ENCODE measurements around the gene OCLN.
"Not testable (repeated sequence)": the region's sequence is repeated elsewhere in the genome, so short reads cannot be mapped to it uniquely, and the experiment has no call there.

The OCLN gene

GRCh38 chr5:69559908-69560330 is 67.3 kb downstream of the OCLN start, which contains the start of gene GTF2H2C:
GTF2H2C (plus strand) TSS chr5:69560191; CDS start chr5:69565133, 4,942 bp downstream.
- H3K27me3 ChIP-seq (ENCODE audit: insufficient read depth, low read length, poor library complexity); H3K4me1 ChIP-seq (ENCODE audit: insufficient read depth, low read length); H3K9me3 ChIP-seq (ENCODE audit: insufficient read depth, low read length, severe bottlenecking); H3K36me3 ChIP-seq (ENCODE audit: insufficient read depth, low read length); H4K20me1 ChIP-seq (ENCODE audit: insufficient read depth, low read length): not testable (repeated sequence)
- Histone ChIP-seq H3K4me2 (ENCODE audit: insufficient read depth, low read length) (peak within 1 kb of the TSS; percentile 75), H3K27ac (ENCODE audit: low read length) (peak within 1 kb of the TSS; percentile 67), H3K9ac (ENCODE audit: low read depth, low read length) (peak within 1 kb of the TSS; percentile 60), H3K4me3 (ENCODE audit: low read depth in 1 of 2, low read length in 2 of 2) (peak within 1 kb of the TSS; percentile 45 to 67; a peak in 3 of 4 replicates), H3K79me2 (ENCODE audit: insufficient read depth, low read length) (peaks cover 13% of the 10 kb centered on the region; the same call in 1 of the 2 replicates), H2AFZ (ENCODE audit: low read depth, low read length) (peak within 1 kb of the TSS; percentile 86)
- DNase-seq, result peak; percentile 83
- peak; percentile 46 for TF ChIP-seq CTCF (IDR thresholded peaks at IDR 0.05; ENCODE audit: borderline replicate concordance, extremely low read depth, low read length, poor library complexity, severe bottlenecking)
- ATAC-seq (ENCODE audit: insufficient read depth, low read depth), result peak; percentile 99

GRCh38 chr5:69560587-69561431 is 68.2 kb downstream of the OCLN start:
- H3K4me2 ChIP-seq (ENCODE audit: insufficient read depth, low read length), result peak overlapping the region; percentile 73
- peak; percentile 5 for DNase-seq
- peak overlapping the region in 1 of 2 experiments; percentile 57; a peak in 3 of 4 replicates for H3K4me3 ChIP-seq (ENCODE audit: low read depth in 1 of 2, low read length in 2 of 2)
- not testable (repeated sequence) for H2AFZ ChIP-seq (ENCODE audit: low read depth, low read length); H3K4me1 ChIP-seq (ENCODE audit: insufficient read depth, low read length); H3K27me3 ChIP-seq (ENCODE audit: insufficient read depth, low read length, poor library complexity); H3K27ac ChIP-seq (ENCODE audit: low read length); H4K20me1 ChIP-seq (ENCODE audit: insufficient read depth, low read length); ATAC-seq (ENCODE audit: insufficient read depth, low read depth); H3K9me3 ChIP-seq (ENCODE audit: insufficient read depth, low read length, severe bottlenecking); H3K36me3 ChIP-seq (ENCODE audit: insufficient read depth, low read length)
- H3K79me2 ChIP-seq (ENCODE audit: insufficient read depth, low read length), result peaks cover 13% of the 10 kb centered on the region; the same call in 1 of the 2 replicates
- H3K9ac ChIP-seq (ENCODE audit: low read depth, low read length), result peak overlapping the region; percentile 60

- not testable (repeated sequence) for H3K9ac ChIP-seq (ENCODE audit: low read depth, low read length); H3K4me3 ChIP-seq (ENCODE audit: low read depth in 1 of 2, low read length in 2 of 2); H3K27ac ChIP-seq (ENCODE audit: low read length); ATAC-seq (ENCODE audit: insufficient read depth, low read depth); H3K36me3 ChIP-seq (ENCODE audit: insufficient read depth, low read length); H3K27me3 ChIP-seq (ENCODE audit: insufficient read depth, low read length, poor library complexity); H2AFZ ChIP-seq (ENCODE audit: low read depth, low read length); H3K9me3 ChIP-seq (ENCODE audit: insufficient read depth, low read length, severe bottlenecking); DNase-seq; H3K4me2 ChIP-seq (ENCODE audit: insufficient read depth, low read length); H4K20me1 ChIP-seq (ENCODE audit: insufficient read depth, low read length); H3K79me2 ChIP-seq (ENCODE audit: insufficient read depth, low read length); H3K4me1 ChIP-seq (ENCODE audit: insufficient read depth, low read length)
Measured at GRCh38 chr5:69566172-69566571, 73.6 kb downstream of the OCLN start.

GRCh38 chr5:69568072-69568471 is 75.5 kb downstream of the OCLN start:
- not testable (repeated sequence) for H3K36me3 ChIP-seq (ENCODE audit: insufficient read depth, low read length); ATAC-seq (ENCODE audit: insufficient read depth, low read depth); H3K9me3 ChIP-seq (ENCODE audit: insufficient read depth, low read length, severe bottlenecking); H3K9ac ChIP-seq (ENCODE audit: low read depth, low read length); H3K27me3 ChIP-seq (ENCODE audit: insufficient read depth, low read length, poor library complexity); H3K27ac ChIP-seq (ENCODE audit: low read length); H3K4me1 ChIP-seq (ENCODE audit: insufficient read depth, low read length); H4K20me1 ChIP-seq (ENCODE audit: insufficient read depth, low read length); H3K4me3 ChIP-seq (ENCODE audit: low read depth in 1 of 2, low read length in 2 of 2); DNase-seq; H2AFZ ChIP-seq (ENCODE audit: low read depth, low read length); H3K79me2 ChIP-seq (ENCODE audit: insufficient read depth, low read length); H3K4me2 ChIP-seq (ENCODE audit: insufficient read depth, low read length)

- not testable (repeated sequence) for H3K4me2 ChIP-seq (ENCODE audit: insufficient read depth, low read length); H3K27me3 ChIP-seq (ENCODE audit: insufficient read depth, low read length, poor library complexity); H3K79me2 ChIP-seq (ENCODE audit: insufficient read depth, low read length); DNase-seq; H3K9ac ChIP-seq (ENCODE audit: low read depth, low read length); ATAC-seq (ENCODE audit: insufficient read depth, low read depth); H3K4me3 ChIP-seq (ENCODE audit: low read depth in 1 of 2, low read length in 2 of 2); H2AFZ ChIP-seq (ENCODE audit: low read depth, low read length); H4K20me1 ChIP-seq (ENCODE audit: insufficient read depth, low read length); H3K4me1 ChIP-seq (ENCODE audit: insufficient read depth, low read length); H3K36me3 ChIP-seq (ENCODE audit: insufficient read depth, low read length); H3K9me3 ChIP-seq (ENCODE audit: insufficient read depth, low read length, severe bottlenecking); H3K27ac ChIP-seq (ENCODE audit: low read length)
Measured at GRCh38 chr5:69583356-69583755, 90.8 kb downstream of the OCLN start.

- H2AFZ ChIP-seq (ENCODE audit: low read depth, low read length), result not testable (repeated sequence)
Measured at GRCh38 chr5:69596114-69596840, 103.7 kb downstream of the OCLN start.

GRCh38 chr5:69601947-69602346 is 109.4 kb downstream of the OCLN start:
- not testable (repeated sequence) for ATAC-seq (ENCODE audit: insufficient read depth, low read depth)

More at GRCh38 chr5:69596114-69596840, 103.7 kb downstream of the OCLN start:
- not testable (repeated sequence) for H3K36me3 ChIP-seq (ENCODE audit: insufficient read depth, low read length); H4K20me1 ChIP-seq (ENCODE audit: insufficient read depth, low read length); H3K27ac ChIP-seq (ENCODE audit: low read length); H3K9ac ChIP-seq (ENCODE audit: low read depth, low read length); H3K4me3 ChIP-seq (ENCODE audit: low read depth in 1 of 2, low read length in 2 of 2); DNase-seq; H3K79me2 ChIP-seq (ENCODE audit: insufficient read depth, low read length); H3K27me3 ChIP-seq (ENCODE audit: insufficient read depth, low read length, poor library complexity); H3K4me2 ChIP-seq (ENCODE audit: insufficient read depth, low read length); H3K4me1 ChIP-seq (ENCODE audit: insufficient read depth, low read length); H3K9me3 ChIP-seq (ENCODE audit: insufficient read depth, low read length, severe bottlenecking); ATAC-seq (ENCODE audit: insufficient read depth, low read depth)

More at GRCh38 chr5:69601947-69602346, 109.4 kb downstream of the OCLN start:
- not testable (repeated sequence) for H3K4me2 ChIP-seq (ENCODE audit: insufficient read depth, low read length); H4K20me1 ChIP-seq (ENCODE audit: insufficient read depth, low read length); H3K27ac ChIP-seq (ENCODE audit: low read length); H3K79me2 ChIP-seq (ENCODE audit: insufficient read depth, low read length); DNase-seq; H2AFZ ChIP-seq (ENCODE audit: low read depth, low read length); H3K9me3 ChIP-seq (ENCODE audit: insufficient read depth, low read length, severe bottlenecking); H3K4me3 ChIP-seq (ENCODE audit: low read depth in 1 of 2, low read length in 2 of 2); H3K4me1 ChIP-seq (ENCODE audit: insufficient read depth, low read length); H3K9ac ChIP-seq (ENCODE audit: low read depth, low read length); H3K27me3 ChIP-seq (ENCODE audit: insufficient read depth, low read length, poor library complexity); H3K36me3 ChIP-seq (ENCODE audit: insufficient read depth, low read length)

Measured in DND-41 (cell line).